ENCODE data around the gene ZNF221. TPM values are rescaled to one million over a fixed set of nuclear protein-coding genes. Genes with fewer than 3 reads are reported as not detected.

The ZNF221 gene
- total RNA-seq, 1 donor from 2014 or later: 11.2 TPM

DNA sequence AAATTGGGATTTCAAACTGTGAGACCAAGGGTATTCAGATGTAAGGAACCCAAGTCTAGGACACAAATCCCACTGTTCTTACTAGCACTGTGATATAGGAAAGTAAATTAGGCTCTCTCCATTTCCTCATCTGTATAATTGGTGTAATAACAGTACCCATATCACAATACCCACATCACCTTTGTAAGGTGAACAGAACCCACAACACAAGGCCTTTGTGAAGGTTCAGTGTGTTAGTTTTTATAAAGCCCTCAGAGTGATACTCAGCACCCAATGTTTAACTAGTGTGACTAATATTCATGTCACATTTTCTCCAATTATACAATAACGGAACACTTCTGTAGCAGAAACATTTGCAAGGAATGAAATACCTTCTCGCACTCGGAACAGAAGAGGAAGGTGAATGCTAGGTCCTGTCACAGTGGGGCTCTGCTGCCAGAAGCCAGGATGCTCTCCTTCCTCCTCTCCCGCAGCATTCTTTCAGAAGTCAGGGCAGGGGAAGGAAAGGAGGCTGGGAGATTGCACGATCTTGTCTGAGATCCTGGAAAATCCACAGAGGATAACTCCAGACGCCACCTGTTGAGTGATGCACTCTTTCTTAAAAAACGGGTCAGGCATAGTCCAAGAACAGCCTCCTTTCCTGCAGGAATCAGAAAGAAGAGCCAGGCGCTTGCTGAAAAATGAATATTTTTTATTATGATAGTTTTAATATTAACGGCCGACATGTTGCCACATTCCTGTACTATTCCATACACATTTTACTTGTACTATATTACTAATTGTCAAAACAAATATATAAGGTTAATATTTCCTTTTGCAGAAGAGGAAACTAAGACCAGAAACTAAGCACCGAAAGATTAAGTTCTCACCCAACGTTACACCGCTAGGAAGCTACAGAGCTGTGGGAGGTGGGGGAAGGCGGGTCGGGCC lies 16.7 kb upstream of the ZNF221 start:
- TF ChIP-seq, protein P1, sequence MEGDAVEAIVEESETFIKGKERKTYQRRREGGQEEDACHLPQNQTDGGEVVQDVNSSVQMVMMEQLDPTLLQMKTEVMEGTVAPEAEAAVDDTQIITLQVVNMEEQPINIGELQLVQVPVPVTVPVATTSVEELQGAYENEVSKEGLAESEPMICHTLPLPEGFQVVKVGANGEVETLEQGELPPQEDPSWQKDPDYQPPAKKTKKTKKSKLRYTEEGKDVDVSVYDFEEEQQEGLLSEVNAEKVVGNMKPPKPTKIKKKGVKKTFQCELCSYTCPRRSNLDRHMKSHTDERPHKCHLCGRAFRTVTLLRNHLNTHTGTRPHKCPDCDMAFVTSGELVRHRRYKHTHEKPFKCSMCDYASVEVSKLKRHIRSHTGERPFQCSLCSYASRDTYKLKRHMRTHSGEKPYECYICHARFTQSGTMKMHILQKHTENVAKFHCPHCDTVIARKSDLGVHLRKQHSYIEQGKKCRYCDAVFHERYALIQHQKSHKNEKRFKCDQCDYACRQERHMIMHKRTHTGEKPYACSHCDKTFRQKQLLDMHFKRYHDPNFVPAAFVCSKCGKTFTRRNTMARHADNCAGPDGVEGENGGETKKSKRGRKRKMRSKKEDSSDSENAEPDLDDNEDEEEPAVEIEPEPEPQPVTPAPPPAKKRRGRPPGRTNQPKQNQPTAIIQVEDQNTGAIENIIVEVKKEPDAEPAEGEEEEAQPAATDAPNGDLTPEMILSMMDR (IDR thresholded peaks at IDR 0.05; ENCODE audit: unreplicated experiment): no peak
- peak overlapping the region; percentile 96 for H3K27ac Mint-ChIP-seq

GRCh38 chr19:43934985-43935708 lies 15.9 kb upstream of the ZNF221 start, which contains the start of gene ZNF45:
Gene ZNF45 (minus strand): TSS chr19:43935282. CDS start chr19:43922185, 13,097 bp downstream.
- TF ChIP-seq, protein P1 (IDR thresholded peaks at IDR 0.05; ENCODE audit: unreplicated experiment): no peak
- peak; percentile 74 to 84 for DNase-seq (ENCODE audit: low spot score in 2 of 2, unreplicated experiment in 2 of 2)
- Mint-ChIP-seq H3K4me1 (peaks cover 13% of the 10 kb centered on the region), H3K27me3 (ENCODE audit: low read depth) (peaks cover 4% of the 10 kb centered on the region), H3K4me3 (peak within 1 kb of the TSS; percentile 97), H3K36me3 (peaks cover 20% of the 10 kb centered on the region), H3K27ac (peak within 1 kb of the TSS; percentile 96), H3K9me3 (peaks cover 16% of the 10 kb centered on the region)

More for the DNA sequence above, 16.7 kb upstream of the ZNF221 start:
- Mint-ChIP-seq H3K4me3 (peak overlapping the region; percentile 97), H3K4me1 (peaks cover 13% of the 10 kb centered on the region), H3K27me3 (ENCODE audit: low read depth) (peaks cover 4% of the 10 kb centered on the region), H3K36me3 (peaks cover 29% of the 10 kb centered on the region), H3K9me3 (peaks cover 12% of the 10 kb centered on the region)
- no peak for DNase-seq (ENCODE audit: low spot score in 2 of 2, unreplicated experiment in 2 of 2)

GRCh38 chr19:43936188-43936587 lies 14.8 kb upstream of the ZNF221 start:
- DNase-seq (ENCODE audit: low spot score in 2 of 2, unreplicated experiment in 2 of 2): no peak
- Mint-ChIP-seq H3K27me3 (ENCODE audit: low read depth) (peaks cover 9% of the 10 kb centered on the region), H3K9me3 (peaks cover 24% of the 10 kb centered on the region), H3K4me1 (peaks cover 13% of the 10 kb centered on the region), H3K36me3 (peaks cover 13% of the 10 kb centered on the region), H3K27ac (no peak overlapping the region), H3K4me3 (peak overlapping the region; percentile 97)
- TF ChIP-seq, protein P1 (IDR thresholded peaks at IDR 0.05; ENCODE audit: unreplicated experiment): no peak

DNA sequence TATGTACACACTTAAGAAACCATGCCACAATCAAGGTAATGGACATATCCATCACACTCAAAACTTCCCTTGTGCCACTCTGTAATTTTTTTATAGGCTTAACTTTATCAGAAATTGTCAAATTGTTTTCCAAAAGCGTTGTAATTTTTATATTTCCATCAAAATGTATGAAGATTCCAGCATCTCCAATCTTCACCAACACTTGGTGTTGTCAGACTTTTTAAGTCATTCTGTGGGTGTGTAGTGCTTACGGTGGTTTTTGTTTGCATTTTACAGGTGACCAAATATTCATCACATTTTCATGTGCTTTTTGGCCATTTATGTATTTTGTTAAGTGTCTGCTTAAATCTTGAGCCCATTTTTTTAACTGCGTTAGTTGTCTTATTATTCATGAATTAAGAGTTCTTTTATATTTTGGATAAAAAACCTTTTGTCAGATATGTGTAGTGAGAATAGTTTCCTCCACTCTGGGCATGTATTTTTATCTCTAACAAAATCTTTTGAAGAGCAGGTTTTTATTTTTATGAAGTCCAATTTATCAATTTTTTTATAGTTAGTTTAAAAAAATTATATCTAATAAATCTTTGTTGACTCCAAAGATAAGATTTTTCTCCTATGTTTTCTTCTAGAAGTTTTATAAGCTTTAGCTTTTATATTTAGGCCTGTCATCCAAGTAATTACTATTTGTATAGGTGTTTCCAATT lies 11.3 kb upstream of the ZNF221 start:
- H3K27me3 Mint-ChIP-seq (ENCODE audit: low read depth): peaks cover 25% of the 10 kb centered on the region
- H3K4me1 Mint-ChIP-seq: peaks cover 3% of the 10 kb centered on the region
- H3K4me3 Mint-ChIP-seq: no peak overlapping the region
- no peak overlapping the region for H3K27ac Mint-ChIP-seq
- DNase-seq (ENCODE audit: low spot score in 2 of 2, unreplicated experiment in 2 of 2): no peak
- TF ChIP-seq, protein P1 (IDR thresholded peaks at IDR 0.05; ENCODE audit: unreplicated experiment): no peak
- H3K9me3 Mint-ChIP-seq: peaks cover 26% of the 10 kb centered on the region
- H3K36me3 Mint-ChIP-seq: no peaks in the 10 kb centered on the region

DNA sequence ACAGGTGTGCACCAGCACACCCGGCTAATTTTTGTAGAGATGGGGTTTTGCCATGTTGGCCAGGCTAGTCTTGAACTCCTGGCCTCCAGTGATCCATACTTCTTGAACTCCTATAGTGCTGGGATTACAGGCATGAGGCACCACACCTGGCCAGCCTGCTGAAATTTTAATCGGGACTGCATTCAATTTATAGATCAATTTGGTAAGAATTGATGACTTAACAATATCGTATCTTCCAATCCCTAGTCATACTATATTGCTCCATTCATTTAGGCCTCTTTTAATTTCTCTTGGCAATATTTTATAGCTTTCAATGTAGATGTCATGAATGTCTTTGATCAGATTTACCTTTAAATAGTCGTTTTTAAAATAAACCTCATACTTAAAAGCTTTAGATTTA lies 10.3 kb upstream of the ZNF221 start:
- Mint-ChIP-seq H3K4me1 (peaks cover under 1% of the 10 kb centered on the region), H3K9me3 (peaks cover 27% of the 10 kb centered on the region), H3K4me3 (no peak overlapping the region), H3K27ac (no peak overlapping the region), H3K27me3 (ENCODE audit: low read depth) (peaks cover 28% of the 10 kb centered on the region), H3K36me3 (no peaks in the 10 kb centered on the region)
- TF ChIP-seq, protein P1 (IDR thresholded peaks at IDR 0.05; ENCODE audit: unreplicated experiment): no peak
- no peak for DNase-seq (ENCODE audit: low spot score in 2 of 2, unreplicated experiment in 2 of 2)

Measured in mesothelial cell of epicardium (in vitro differentiated cells).